Ovary (tissue), 9 donors: Measurements from ENCODE around the gene MARCHF3. TPM values are rescaled to one million over a fixed set of nuclear protein-coding genes. Genes with fewer than 3 reads are reported as not detected.

Source experiments
- DNase-seq, 5 donors: peaks; one replicate each; pipeline ENCODE4 v3.0.0-alpha.2; 2019 to 2020
- H3K27ac ChIP-seq, 2 donors: fragments of 200-600 bp; one replicate each; pipeline versions ENCODE4 v1.5.1 to v1.8.0; 2019 to 2022
- H3K27me3 ChIP-seq: fragments of 200-600 bp; one replicate; pipeline ENCODE4 v1.8.0; 2022
- H3K36me3 ChIP-seq: fragments of 200-600 bp; sonication (generic); one replicate; pipeline ENCODE4 v1.5.1; 2019
- H3K4me1 ChIP-seq: one replicate; pipeline ENCODE4 v1.8.1; 2013; ENCODE audit warnings: mild to moderate bottlenecking, moderate library complexity; ENCODE audit not compliant: insufficient read depth
- H3K4me3 ChIP-seq: fragments of 200-600 bp; sonication (generic); one replicate; pipeline ENCODE4 v1.5.1; 2017
- H3K9me3 ChIP-seq, 2 donors: fragments of 200-600 bp in 1 of 2; sonication (generic) in 1 of 2; one replicate each; pipeline versions ENCODE4 v1.5.1 to v1.8.1; 2013 to 2019; ENCODE audit warnings: mild to moderate bottlenecking in 1 of 2, moderate library complexity in 1 of 2
- CTCF ChIP-seq, 3 donors: fragments of 450-650 bp in 2 of 3; fragments of 200-600 bp in 1 of 3; IDR thresholded peaks; one replicate each; pipeline versions ENCODE4 v1.5.1 to v1.8.0; 2016 to 2022; ENCODE audit warnings: antibody characterized with exemption in 3 of 3, mild to moderate bottlenecking in 1 of 3
- EP300 ChIP-seq: sonication (generic); formaldehyde crosslinking; IDR thresholded peaks from one replicate; pipeline ENCODE4 v1.6.1; 2017; ENCODE audit warnings: antibody characterized with exemption
- POLR2A ChIP-seq: fragments of 450-650 bp; IDR thresholded peaks from one replicate; pipeline ENCODE4 v1.6.1; 2017; ENCODE audit warnings: antibody characterized with exemption, mild to moderate bottlenecking, moderate library complexity
- WGBS, 3 donors: extraction: QIAGEN DNeasy Blood & Tissue Kit in 1 of 3; methylation state at CpG; one replicate each; pipeline versions ENCODE4 v1.1.5 to v1.1.7; 2013 to 2017; 5-methylcytosine and 5-hydroxymethylcytosine counted together
- intact Hi-C, 4 donors: fragments of 100-400 bp; cut with DNase I; formaldehyde crosslinking; loops; one replicate each; pipeline versions ENCODE4 v1.11.0 to v1.15.1; 2022 to 2023
- polyA plus RNA-seq, 2 donors: library from polyadenylated mRNA; stranded (reverse); fragments of 200-250 nt in 1 of 2; fragments of 350-450 nt in 1 of 2; fragmentation: Illumina TruSeq in 1 of 2; extraction: RNeasy Lipid Tissue Mini Kit (QIAGEN cat#74804) in 1 of 2; gene quantifications; one replicate each; pipeline ENCODE4 v1.2.3, GENCODE V29; 2013 to 2014
- total RNA-seq, 7 donors: library from RNA; depleted of rRNA in 2 of 7; stranded (reverse); fragments of >200 nt in 2 of 7; fragmentation: NEBNext Ultra II Directional in 3 of 7; extraction: Animal tissue kit (Norgen Biotek cat#: 25700) in 3 of 7; gene quantifications; one replicate each; pipeline versions ENCODE4 v1.1.0 to v1.2.4, GENCODE V29; 2016 to 2023
- donor health status: DM: no; HTN: no; CAD: no; lungs with moderate emphysema.
- donor health status: DM: no; HTN: no; CAD: no.
- donor health status: Bipolar disorder and iron deficiency.
- donor health status: DM: yes; HTN: yes; CAD: no.
- donor health status: DM: no; HTN: no; CAD: no.
- donor health status: DM: yes; HTN: yes; CAD: no.

Gene MARCHF3
- total and polyA plus RNA-seq, 9 donors = 2.1 to 13.8 (median 4.5) TPM

GRCh38 chr5:126953640-126954039, 76.7 kb downstream of the MARCHF3 start:
- TF ChIP-seq POLR2A (no peak), CTCF (IDR thresholded peaks at IDR 0.05) (no peak), EP300 (no peak)
- 14 to 20% (median 17%) methylated on average over 2 of the region's 2 CpGs for WGBS, 3 donors
- no peaks in the 10 kb centered on the region for H3K9me3 ChIP-seq
- DNase-seq = no peak
- intact Hi-C loops = no loop called here
- H3K4me3 ChIP-seq = no peak overlapping the region
- peaks cover 3% of the 10 kb centered on the region for H3K4me1 ChIP-seq
- H3K27me3 ChIP-seq = no peaks in the 10 kb centered on the region
- H3K27ac ChIP-seq = no peak overlapping the region
- no peaks in the 10 kb centered on the region for H3K36me3 ChIP-seq

GRCh38 chr5:126949475-126949874, 80.9 kb downstream of the MARCHF3 start:
- Histone ChIP-seq H3K4me1 (peaks cover 3% of the 10 kb centered on the region), H3K4me3 (no peak overlapping the region), H3K27ac (no peak overlapping the region), H3K27me3 (no peaks in the 10 kb centered on the region), H3K9me3 (no peaks in the 10 kb centered on the region), H3K36me3 (no peaks in the 10 kb centered on the region)
- WGBS, 3 donors = 90 to 96% (median 95%) methylated on average over 2 of the region's 2 CpGs
- no peak for DNase-seq
- no peak for TF ChIP-seq EP300
- TF ChIP-seq CTCF (IDR thresholded peaks at IDR 0.05) = no peak
- no peak for TF ChIP-seq POLR2A
- intact Hi-C loops = no loop called here

DNA sequence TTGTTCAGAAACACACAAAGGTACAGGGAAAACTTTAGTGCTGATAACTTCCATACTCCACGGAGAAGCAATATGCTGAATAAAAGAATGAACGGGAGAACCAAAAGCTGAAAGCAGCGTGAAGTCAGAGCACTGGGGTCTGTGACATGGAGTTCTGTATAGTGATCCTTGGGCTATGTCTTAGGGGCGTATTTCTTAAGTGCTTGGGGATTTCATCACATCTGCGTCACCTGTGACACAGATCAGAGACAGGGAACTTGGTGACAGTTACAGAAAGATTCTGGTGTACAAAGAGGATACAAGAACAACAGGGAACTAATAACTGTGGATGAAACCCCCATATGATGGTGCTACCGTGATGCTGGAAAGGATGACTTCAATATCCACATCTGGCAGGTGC, 81.9 kb downstream of the MARCHF3 start:
- 96 to 97% (median 97%) methylated on average over 6 of the region's 6 CpGs for WGBS, 3 donors
- H3K4me1 ChIP-seq = no peaks in the 10 kb centered on the region
- no peak overlapping the region for H3K4me3 ChIP-seq
- intact Hi-C loops = no loop called here
- no peak overlapping the region for H3K27ac ChIP-seq
- H3K9me3 ChIP-seq = no peaks in the 10 kb centered on the region
- H3K36me3 ChIP-seq = no peaks in the 10 kb centered on the region
- no peak for TF ChIP-seq EP300
- TF ChIP-seq POLR2A = no peak
- no peak for TF ChIP-seq CTCF (IDR thresholded peaks at IDR 0.05)
- DNase-seq = no peak
- no peaks in the 10 kb centered on the region for H3K27me3 ChIP-seq

- H3K4me3 ChIP-seq = no peak overlapping the region
- WGBS, 3 donors = 83 to 96% (median 93%) methylated on average over 3 of the region's 3 CpGs
- DNase-seq = no peak
- H3K27me3 ChIP-seq = no peaks in the 10 kb centered on the region
- intact Hi-C loops = no loop called here
- H3K9me3 ChIP-seq = no peaks in the 10 kb centered on the region
- no peak for TF ChIP-seq EP300
- no peak for TF ChIP-seq CTCF (IDR thresholded peaks at IDR 0.05)
- TF ChIP-seq POLR2A = no peak
- no peaks in the 10 kb centered on the region for H3K36me3 ChIP-seq
- H3K4me1 ChIP-seq = no peaks in the 10 kb centered on the region
- H3K27ac ChIP-seq = no peak overlapping the region
These were observed 82.4 kb downstream of the MARCHF3 start for GRCh38 chr5:126948011-126948355.
